ENCODE measurements around the gene ROM1.

DNA sequence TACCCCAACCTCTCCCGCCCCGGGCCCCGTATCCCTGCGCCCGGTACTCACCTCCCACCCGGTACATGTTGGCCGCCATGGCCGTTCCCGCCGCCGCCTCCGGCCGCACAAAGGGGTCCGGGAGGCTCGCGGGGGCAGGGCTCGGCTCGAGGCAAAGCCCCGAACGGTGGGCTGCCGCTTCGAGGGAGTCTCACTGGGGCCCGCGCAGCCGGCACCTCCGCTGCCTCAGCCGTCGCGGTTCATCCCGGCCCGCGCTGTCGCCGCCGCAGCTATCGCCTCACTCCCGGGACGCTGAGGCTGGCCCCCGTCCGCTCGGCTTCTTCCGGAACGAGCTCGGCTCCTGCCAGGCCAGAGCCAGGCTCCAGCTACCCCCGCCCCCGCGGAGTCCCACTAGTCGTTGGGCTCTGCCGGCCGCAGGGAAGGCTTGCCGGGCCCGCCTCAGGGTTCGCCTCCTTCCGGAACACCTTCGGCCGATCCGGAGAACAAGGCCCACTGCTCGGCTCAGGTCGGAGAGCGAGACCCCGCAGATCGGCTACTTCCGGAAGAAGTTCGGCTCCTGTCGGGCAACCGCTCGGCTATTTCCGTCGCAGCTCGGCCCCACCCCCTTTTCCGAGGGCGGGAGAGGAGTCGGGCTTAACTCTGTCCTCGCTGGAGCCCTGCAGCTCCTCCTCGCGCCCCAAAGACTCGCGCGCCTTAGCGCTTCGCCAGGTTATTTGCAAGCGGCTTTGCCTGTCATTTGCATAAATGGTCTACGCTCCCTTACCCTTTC, 11.5 kb upstream of the ROM1 start, which contains the start of gene MTA2:
- TF ChIP-seq, protein P1, sequence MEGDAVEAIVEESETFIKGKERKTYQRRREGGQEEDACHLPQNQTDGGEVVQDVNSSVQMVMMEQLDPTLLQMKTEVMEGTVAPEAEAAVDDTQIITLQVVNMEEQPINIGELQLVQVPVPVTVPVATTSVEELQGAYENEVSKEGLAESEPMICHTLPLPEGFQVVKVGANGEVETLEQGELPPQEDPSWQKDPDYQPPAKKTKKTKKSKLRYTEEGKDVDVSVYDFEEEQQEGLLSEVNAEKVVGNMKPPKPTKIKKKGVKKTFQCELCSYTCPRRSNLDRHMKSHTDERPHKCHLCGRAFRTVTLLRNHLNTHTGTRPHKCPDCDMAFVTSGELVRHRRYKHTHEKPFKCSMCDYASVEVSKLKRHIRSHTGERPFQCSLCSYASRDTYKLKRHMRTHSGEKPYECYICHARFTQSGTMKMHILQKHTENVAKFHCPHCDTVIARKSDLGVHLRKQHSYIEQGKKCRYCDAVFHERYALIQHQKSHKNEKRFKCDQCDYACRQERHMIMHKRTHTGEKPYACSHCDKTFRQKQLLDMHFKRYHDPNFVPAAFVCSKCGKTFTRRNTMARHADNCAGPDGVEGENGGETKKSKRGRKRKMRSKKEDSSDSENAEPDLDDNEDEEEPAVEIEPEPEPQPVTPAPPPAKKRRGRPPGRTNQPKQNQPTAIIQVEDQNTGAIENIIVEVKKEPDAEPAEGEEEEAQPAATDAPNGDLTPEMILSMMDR (IDR thresholded peaks at IDR 0.05 in 2 of 3, conservative IDR thresholded peaks at IDR 0.05 in 1 of 3; ENCODE audit: borderline replicate concordance in 1 of 3, insufficient read depth in 1 of 3, low read depth in 2 of 3, low read length in 2 of 3) = no peak
- no peak for TF ChIP-seq EZH2phosphoT487 (IDR thresholded peaks at IDR 0.05; ENCODE audit: borderline replicate concordance)
